Suppressor macrophage (primary cell): Measurements from ENCODE around the gene RUVBL1.

Experiments
- DNase-seq, 4 experiments: peaks; one replicate each; pipeline ENCODE4 v3.0.0-alpha.2; 2020 to 2022

RUVBL1 gene

GRCh38 chr3:128133273-128133883 is 9.8 kb upstream of the RUVBL1 start:
- DNase-seq, result peak; percentile 37 to 70 (median 62)

GRCh38 chr3:128131897-128132646 is 8.5 kb upstream of the RUVBL1 start:
- no peak for DNase-seq

- DNase-seq, result peak in 3 of 4 experiments; percentile 18 to 46 (median 40)
Measured at GRCh38 chr3:128128251-128128650, 4.6 kb upstream of the RUVBL1 start.

- no peak for DNase-seq
Measured at GRCh38 chr3:128127236-128127635, 3.6 kb upstream of the RUVBL1 start.

- DNase-seq, result no peak
Measured at GRCh38 chr3:128123156-128123537, 465 bp downstream of the RUVBL1 start.

GRCh38 chr3:128122013-128122412 is 1.6 kb downstream of the RUVBL1 start:
- DNase-seq, result no peak

- DNase-seq, result no peak
Measured at GRCh38 chr3:128113817-128114794, 9.5 kb downstream of the RUVBL1 start.

GRCh38 chr3:128112357-128112968 is 11.1 kb downstream of the RUVBL1 start:
- DNase-seq, result peak in 1 of 4 experiments; percentile 6

- no peak for DNase-seq
Measured at GRCh38 chr3:128111147-128111546, 12.5 kb downstream of the RUVBL1 start.

- DNase-seq, result no peak
Measured at GRCh38 chr3:128107834-128108233, 15.8 kb downstream of the RUVBL1 start.

GRCh38 chr3:128103136-128103676 is 20.4 kb downstream of the RUVBL1 start:
- DNase-seq, result no peak

- DNase-seq, result no peak
Measured at GRCh38 chr3:128100638-128101037, 23.0 kb downstream of the RUVBL1 start.

- DNase-seq, result no peak
Measured at GRCh38 chr3:128100161-128100560, 23.5 kb downstream of the RUVBL1 start.

- DNase-seq, result no peak
Measured at GRCh38 chr3:128098234-128098633, 25.4 kb downstream of the RUVBL1 start.

- peak; percentile 78 to 91 (median 86) for DNase-seq
Measured at GRCh38 chr3:128095222-128095703, 28.3 kb downstream of the RUVBL1 start.

- DNase-seq, result peak in 2 of 4 experiments; percentile 20 to 33
Measured at GRCh38 chr3:128094295-128095151, 29.1 kb downstream of the RUVBL1 start.

- DNase-seq, result no peak
Measured at GRCh38 chr3:128091586-128091985, 32.0 kb downstream of the RUVBL1 start.

- no peak for DNase-seq
Measured at GRCh38 chr3:128089135-128089534, 34.5 kb downstream of the RUVBL1 start.

GRCh38 chr3:128084675-128085021 is 39.0 kb downstream of the RUVBL1 start:
- no peak for DNase-seq

- no peak for DNase-seq
Measured at GRCh38 chr3:128083980-128084674, 39.5 kb downstream of the RUVBL1 start.

- no peak for DNase-seq
Measured at GRCh38 chr3:128083396-128083795, 40.2 kb downstream of the RUVBL1 start.
